ENCODE data around the gene TARM1.

DNA sequence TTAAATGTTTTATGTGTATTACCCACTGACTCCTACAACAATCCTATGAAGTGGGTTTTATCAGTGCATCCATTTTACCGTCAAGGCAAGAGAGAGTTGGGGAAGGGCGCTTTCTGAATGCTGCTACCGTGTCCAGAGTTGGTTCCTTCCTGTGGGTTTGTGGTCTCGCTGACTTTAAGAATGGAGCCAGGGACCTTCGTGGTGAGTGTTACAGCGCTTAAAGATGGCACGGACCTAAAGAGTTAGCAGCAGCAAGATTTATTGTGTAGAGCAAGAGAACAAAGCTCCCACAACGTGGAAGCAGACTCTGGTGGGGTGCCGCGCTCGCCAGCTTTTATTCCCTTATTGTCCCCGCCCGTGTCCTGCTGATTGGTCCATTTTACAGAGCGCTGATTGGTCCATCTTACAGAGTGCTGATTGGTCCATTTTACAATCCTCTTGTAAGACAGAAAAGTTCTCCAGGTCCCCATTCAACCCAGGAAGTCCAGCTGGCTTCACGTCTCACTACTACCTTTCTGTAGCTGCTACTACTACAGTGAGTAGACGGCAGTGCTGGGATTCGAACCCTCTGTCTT is 13.3 kb upstream of the TARM1 start:
- TF ChIP-seq EP300 (conservative IDR thresholded peaks at IDR 0.05; ENCODE audit: poor library complexity, severe bottlenecking) (no peak), RAD21 (conservative IDR thresholded peaks at IDR 0.05) (no peak), SMC3 (conservative IDR thresholded peaks at IDR 0.05; ENCODE audit: poor library complexity) (no peak)
- TF ChIP-seq, protein P1, sequence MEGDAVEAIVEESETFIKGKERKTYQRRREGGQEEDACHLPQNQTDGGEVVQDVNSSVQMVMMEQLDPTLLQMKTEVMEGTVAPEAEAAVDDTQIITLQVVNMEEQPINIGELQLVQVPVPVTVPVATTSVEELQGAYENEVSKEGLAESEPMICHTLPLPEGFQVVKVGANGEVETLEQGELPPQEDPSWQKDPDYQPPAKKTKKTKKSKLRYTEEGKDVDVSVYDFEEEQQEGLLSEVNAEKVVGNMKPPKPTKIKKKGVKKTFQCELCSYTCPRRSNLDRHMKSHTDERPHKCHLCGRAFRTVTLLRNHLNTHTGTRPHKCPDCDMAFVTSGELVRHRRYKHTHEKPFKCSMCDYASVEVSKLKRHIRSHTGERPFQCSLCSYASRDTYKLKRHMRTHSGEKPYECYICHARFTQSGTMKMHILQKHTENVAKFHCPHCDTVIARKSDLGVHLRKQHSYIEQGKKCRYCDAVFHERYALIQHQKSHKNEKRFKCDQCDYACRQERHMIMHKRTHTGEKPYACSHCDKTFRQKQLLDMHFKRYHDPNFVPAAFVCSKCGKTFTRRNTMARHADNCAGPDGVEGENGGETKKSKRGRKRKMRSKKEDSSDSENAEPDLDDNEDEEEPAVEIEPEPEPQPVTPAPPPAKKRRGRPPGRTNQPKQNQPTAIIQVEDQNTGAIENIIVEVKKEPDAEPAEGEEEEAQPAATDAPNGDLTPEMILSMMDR (IDR thresholded peaks at IDR 0.05; ENCODE audit: poor library complexity, severe bottlenecking), result no peak
